ENCODE data around the gene GAS7. TPM values are rescaled to one million over a fixed set of nuclear protein-coding genes. Genes with fewer than 3 reads are reported as not detected.

Gene GAS7
- total RNA-seq, 1 experiment from 2014 or later: 0.23 TPM

DNA sequence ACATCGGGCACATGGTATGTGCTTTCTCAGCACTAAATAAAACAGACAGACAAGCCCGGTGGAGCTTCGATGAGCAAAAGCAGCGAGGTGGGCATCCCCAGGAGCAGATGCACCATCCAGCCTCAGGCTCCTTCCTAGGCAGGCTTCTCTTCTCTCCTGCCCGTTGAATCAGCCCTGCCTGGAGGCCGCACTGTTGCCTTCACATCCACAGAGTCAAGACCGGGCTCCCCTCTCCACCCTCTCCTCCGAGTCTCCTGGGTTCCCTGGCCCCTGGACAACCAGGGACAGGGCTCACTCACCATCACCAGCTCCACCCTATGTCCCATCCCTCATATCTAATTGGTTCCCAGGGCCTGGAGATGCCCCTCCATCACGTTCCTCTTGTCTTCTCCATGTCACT lies 213.6 kb downstream of the GAS7 start:
- no peak for DNase-seq (ENCODE audit: low read depth)

DNA sequence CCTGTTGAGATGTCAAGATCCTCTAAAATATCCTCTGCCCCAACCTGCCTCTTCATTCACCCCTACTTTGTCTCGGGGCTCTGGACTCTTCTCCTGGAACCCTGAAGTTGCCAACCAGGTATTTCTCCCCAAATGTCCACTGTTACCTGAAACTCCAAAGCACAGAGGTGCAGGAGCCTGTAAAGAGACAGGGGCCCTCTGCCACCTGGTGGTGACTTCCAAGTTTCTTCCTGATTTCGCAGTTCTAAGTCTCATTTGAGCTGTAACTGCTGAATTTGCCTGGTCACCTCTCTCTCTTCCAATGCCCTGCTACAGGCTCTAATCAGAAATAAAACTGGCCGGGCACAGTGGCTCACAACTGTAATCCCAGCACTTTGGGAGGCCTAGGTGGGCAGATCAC lies 216.2 kb downstream of the GAS7 start:
- no peak for DNase-seq (ENCODE audit: low read depth)

DNA sequence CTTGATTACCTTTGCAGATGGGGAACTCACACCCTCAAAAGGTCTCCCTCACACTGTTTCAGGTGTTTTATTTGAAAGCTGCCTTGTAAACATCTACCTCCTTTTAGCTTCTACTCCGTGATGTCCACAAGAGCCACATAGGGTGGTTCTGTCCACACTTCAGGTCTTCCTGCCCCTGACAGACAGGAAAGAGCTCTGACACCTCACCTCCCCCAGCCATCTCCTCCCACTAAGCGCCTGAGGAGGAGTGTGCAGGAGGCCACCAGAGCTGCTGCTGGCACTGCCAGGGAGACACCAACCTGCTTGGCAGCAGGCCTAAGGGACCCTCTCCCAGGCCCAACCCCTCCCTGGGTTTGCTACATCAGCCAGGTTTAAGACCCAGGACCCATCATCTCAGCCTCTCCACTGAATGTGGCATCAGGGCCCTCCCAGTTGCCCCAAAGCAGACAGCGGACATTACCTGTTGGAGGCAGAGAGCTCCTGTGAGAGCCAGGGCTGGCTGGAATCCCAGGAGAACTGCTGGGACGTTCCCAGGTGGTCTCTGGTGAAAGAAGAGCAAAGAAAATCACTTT lies 217.0 kb downstream of the GAS7 start:
- DNase-seq (ENCODE audit: low read depth): no peak

DNA sequence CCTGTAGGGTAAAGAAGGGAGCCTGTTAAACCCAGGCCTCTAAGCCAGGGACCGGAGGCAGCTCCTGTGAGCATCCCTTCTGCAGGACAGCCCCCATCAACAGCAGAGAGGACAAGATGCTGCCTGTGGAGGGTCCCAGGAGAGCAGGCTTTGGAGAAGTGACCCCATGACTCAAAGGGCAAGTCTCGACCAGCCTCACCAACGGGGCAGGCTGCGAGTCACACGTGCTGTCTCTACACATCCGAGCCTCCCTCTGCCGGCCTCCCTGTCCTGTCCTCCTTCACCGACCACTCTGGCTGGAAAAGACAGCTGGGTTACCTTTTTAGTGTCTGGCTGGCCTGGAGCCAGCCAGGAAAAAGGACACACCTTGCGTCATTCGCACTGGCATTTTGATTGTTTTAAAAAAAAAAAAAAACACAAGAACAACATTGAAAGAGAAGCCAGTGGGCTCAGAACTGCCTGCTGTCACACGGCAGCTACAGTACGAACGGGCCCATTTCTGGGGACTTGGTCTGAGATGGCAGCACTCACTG lies 218.9 kb downstream of the GAS7 start:
- no peak for DNase-seq (ENCODE audit: low read depth)

DNA sequence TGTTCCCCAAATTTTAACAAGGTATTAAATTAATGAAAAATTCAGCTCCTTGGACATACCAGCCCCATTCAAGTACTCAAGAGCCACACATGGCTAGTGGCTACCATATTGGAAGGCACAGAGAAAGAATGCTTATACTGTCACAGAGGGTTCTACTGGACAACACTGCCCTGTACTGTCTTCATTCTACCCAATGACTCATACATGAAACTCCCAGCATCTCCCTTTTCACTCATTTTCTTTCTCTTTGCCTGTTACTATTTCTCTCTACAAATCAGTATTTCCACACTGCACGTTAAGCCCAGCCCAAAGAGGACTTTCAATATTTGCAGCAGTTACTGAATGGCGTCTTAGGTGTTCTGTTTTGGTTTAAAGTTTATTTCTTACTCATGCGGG lies 221.2 kb downstream of the GAS7 start:
- DNase-seq (ENCODE audit: low read depth): no peak

DNA sequence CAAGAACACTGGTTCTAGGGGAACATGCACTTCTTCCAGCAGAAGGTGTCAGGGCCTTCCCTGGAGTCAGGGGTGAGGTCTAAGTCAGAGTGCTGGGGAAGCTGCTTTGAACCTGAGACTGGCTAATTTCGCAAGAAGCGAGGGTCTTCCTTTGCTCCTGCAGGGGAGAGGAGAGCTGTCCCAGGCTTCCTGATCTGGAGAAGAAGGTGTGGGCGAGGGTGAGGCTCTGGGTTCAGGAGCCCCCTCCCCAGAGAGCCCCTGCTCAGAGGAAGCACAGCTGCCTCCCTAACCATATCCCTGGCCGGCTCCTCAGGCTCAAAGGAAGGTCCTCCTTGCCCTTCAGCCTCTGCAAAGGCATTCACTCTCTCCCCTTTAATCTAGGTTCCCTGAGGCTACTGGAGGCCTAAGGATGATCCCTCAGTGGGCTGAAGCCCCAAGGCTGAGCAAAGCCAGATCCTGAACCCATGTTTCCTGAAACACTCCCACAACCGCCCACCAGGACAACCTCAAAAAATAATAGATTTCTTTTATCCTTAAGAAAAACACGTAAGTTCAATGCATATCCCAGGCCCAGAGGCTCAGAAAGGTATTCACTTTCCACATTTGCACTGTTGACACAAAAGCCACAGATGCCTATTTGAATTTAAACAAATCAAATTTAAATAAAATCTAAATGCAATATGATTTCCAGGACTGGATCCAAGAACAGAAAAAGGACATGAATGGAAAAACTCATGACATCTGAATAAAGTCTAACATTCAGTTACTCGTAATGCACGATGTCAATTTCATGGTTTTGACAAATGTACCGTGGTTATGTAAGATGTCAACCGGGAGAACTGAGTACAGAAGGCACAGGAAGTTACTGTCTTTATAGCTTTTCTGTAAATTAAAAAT lies 221.9 kb downstream of the GAS7 start:
- no peak for DNase-seq (ENCODE audit: low read depth)

DNA sequence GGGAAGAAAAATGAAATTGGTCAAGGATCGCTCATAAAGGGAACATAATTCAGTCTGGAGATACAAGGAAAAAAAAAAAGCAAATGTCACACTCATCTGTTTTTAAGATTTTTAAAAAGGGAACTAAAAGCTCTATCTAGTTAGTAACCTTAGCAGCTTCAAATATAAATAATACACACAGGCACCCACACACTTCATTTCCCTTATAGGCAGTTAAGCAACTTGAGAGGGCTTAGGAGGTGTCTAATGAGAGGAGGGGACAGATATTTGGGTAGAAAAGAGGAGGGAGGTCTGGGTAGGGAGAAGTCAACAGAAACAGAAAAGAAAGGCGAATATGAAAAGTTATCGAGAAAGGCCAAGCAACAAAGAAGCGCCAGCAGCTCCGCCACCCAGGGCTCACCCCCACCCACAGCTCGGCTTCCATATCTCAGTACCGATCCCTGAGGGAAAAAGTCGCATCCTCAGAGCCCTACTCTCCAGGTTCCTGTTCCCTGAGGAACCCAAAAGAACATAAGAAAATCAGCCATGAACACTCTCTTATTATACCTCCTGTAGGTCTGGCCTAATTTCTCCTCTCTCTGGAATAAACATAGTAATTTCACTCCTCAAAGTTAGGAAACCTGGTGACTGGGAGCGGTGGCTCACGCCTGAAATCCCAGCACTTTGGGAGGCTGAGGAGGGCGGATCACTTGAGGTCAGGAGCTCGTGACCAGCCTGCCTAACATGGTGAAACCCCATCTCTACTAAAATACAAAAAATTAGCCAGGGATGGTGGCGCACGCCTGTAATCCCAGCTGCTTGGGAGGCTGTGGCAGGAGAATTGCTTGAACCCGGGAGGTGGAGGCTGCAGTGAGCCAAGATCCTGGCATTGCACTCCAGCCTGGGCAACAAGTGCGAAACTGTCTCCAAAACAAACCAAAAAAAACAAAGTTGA lies 223.7 kb downstream of the GAS7 start:
- DNase-seq (ENCODE audit: low read depth): no peak

DNA sequence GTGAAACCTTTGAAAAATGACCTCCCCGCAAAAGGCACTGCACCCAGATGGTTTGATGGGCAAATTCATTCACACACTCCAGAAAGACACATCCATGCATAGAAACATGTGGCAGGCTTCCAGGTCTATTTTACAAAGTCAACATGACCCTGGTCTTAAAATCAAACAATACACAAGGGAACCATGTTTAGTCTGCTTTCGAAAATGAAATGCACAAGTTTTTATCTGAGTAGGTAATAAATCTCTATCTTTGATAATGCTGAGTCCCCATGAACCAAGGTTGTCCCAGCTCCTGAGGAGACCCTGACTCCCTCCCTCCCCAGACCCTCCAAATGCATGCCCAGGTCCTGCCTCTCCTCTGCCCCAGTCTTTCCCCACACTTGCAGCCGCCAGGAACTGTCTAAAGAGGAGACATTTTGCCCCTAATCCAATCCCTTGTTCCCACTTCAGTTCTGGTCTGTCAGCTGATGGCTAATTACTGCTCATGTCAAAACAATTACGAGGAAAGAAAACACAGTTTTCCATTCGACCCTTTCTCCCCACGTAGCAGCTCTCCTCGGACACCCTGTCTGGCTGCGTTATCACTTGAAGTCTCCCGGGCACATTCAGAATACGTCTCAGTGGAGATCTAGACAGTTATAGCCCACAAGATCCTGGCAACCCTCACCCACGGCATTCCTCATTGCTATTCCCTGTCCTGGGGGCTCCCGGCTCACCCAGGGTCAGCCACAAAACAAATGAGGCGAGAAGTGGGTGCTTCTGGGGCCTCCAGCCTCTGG lies 224.5 kb downstream of the GAS7 start:
- no peak for DNase-seq (ENCODE audit: low read depth)

DNA sequence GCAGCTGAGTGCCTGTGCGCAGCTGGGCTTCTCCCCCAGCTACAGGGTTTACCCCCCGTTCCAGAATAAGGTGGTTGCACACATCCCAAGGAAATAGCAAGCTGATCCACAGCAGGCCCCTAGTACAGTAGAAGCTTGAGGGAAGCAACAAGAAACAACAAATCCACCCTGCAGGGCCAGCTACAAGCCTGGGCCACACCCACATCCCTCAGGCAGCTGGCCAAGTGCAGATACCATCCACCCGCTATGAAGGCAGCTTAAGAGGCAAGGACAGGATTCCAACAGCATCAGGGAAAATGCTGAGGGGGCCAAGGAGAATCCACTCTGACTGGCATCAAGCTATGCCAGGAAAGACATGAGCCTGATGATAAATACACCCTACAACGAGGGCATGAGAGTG lies 226.4 kb downstream of the GAS7 start:
- DNase-seq (ENCODE audit: low read depth): no peak

DNA sequence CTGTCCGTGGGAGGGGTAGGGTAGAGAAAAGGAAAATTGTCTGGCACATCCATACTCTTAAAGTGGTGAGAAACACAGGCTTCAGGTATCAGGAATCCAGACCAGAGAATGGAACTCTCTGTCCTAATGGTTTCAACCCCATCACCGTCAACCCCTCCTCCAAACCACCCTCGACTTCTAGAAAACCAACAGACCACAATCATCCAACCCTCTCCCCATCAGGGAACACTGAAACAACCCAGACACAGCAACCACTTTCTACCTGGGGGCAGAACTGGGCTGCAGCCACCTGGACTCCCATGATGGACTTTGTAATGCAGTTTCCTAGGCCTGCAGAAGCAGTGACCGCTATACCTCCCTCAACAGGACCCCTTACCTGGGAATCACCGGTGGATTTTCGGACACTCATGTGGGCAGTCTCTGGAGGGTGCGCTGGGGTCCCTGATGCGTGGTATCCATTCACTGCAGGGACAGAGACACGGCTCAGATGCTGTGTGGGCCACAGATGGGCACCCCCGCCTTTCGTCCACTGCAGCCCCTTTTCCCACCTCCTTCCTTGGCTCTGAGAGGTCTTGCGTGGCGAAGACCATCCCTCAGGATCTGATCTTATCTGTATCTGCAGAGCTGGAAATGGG lies 229.0 kb downstream of the GAS7 start:
- no peak for DNase-seq (ENCODE audit: low read depth)

DNA sequence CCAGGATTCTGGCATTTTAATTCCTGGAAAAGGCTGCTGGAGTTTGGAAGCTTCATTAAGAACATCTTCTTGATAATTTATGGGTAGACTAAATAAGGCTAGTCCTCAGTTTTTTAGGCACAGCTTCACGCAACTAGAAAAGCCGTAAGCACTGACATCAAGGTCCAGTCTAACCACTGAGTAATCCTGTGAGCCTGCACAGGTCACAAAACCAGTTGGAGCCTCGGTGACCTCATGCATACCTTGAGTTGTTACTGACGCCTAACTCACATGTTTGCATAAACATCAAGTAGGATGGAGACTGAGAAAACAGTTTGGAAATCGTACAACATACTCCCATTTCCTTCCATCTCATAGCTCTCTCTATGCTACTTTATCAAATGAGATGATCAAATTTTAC lies 229.5 kb downstream of the GAS7 start:
- no peak for DNase-seq (ENCODE audit: low read depth)

DNA sequence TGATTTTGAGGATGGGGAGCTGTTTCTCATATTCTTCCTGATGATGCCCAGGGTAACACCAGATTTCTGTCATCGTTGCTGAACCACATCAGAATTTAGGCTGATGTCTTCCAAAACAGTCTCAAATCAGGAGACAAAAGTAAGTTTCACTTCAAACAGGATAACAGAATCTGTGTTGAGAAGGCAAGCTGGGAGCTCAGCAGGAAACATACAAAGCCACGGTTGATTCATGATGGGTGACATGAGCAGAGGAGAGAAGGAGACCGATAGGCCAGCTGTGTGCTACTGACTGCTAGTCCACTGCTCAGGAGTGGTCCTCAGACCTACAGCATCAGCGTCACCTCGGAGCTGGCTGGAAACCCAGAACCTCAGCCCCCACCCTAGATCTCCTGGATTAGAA lies 230.4 kb downstream of the GAS7 start:
- no peak for DNase-seq (ENCODE audit: low read depth)

DNA sequence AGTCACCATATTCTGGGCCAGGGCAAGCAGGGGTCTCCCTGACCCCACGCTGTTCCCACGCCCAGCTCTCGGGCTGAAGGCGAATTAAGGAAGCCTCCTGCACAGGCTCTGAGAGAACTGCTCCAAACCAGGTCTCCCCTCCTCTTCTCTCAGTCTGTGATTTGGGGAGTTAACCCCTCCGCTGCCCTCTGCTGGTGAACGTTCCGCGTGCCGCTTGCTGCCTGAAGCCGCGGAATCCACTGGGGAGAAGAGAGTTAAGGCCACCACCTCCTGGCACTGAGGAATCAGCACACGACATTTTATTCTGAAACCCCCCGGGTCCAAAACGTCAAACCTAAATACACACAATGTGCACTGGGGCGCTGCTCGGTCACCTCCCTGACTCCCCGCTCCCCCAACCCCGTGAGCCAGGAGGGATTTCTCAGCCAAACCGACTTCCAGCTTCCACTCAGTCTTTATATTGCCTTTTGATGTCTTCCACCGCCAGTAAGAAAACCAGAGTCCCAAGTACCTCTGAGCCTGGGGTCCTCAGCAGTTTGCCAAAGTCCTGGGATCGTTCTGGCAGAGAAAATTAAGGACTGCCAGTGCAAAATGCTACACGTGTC lies 238.9 kb downstream of the GAS7 start:
- DNase-seq (ENCODE audit: low read depth): no peak

DNA sequence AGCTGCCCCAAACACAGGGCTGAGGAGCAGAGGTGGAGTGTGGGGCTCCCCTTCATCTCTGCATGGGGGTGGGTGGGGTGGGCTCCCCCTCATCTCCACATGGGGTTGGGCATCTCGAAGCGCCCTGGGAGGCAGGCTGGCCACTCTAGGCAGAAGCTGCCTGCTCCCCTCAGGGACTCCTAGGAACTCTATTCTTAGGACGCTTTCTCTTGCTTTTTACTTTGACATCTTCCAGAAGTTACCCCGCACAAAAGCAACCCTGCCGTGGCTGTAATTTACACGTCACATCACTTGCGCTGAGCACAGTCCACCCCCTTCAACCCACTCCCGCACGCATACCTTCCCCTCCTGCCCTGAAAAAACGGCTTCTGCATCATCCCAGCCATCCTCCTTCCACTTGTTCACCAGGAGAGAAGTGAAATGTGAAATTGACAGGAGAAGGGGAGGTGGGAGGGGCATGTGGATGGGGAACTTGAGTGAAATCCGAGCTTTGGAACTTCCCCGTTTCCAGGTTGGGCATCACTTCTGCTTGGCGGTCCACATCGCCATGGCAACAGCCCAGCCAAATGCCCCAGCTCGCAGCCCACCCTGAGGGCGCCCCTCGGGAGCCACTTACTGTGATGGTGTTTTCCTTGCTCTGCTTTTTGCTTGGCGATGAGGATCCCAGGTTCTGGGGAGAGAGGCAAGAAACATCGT lies 239.7 kb downstream of the GAS7 start:
- DNase-seq (ENCODE audit: low read depth): no peak

DNA sequence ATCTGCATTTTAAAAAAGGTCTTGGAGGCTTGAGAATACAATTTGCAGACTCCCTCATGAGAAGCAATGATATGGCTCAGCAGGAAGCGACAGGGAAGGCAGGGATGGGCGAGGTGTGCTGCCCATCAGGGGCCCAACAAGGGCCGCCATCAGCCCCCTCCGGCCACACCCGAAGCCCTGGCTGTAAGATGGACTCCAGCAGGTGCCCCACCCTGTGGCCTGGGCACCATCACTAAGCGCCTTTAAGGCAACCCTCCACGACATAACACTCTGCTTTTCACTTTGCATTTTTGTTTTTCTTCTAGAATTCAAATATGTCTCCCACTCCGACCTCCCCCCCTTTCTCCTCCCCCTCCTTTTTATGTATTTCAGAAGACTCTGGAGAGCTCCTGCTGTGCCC lies 241.2 kb downstream of the GAS7 start:
- no peak for DNase-seq (ENCODE audit: low read depth)

DNA sequence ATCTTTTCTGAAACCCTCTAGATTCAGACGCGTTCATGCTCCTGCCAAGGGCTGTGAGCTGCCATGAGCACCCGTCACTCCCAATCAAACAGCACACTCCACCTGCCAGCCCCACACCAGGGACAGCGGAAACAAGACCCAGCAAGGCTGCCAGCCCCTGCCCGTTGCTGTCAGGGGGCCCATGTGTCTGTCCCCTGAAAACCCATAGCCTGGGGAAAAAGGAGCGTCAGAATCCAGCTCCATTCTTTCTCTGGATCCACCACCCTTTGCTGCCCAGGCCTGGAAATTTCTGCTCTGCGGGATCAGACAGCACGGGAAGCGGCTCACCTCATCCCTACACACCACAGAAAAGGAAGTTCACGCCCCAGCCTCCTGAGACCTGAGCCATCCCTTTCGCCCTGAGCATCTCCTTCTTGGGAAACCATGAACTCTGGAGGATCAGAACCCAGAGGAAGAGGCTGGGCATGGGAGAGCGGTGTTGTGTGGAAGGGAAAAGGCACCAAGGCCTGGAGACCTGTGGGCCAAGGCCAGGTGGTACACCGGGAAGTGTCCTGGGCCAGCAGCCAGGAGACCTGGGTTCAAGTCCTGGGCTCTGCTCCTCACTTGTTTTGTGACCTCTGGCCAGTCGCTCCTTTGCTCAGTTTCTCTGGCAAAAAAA lies 241.8 kb downstream of the GAS7 start:
- DNase-seq (ENCODE audit: low read depth): no peak

DNA sequence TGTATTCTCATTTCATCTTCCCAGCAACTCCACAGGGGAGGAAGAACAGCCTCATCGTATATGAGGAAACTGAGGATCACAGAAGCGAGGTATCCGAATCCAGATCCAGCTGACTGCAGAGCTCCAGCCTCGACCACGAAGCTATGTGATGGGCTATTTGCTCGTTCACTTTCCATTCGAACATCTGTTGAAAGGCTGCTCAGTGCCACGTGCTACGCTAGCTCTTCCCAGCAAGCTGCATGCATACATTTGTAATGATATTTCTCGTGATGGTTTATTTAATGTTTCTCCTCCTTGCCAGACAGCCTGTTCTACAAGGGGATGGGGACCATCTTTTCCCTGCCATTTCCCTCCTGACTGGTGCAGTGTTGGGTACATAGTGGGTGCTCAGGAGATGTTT lies 244.9 kb downstream of the GAS7 start:
- DNase-seq (ENCODE audit: low read depth): no peak

DNA sequence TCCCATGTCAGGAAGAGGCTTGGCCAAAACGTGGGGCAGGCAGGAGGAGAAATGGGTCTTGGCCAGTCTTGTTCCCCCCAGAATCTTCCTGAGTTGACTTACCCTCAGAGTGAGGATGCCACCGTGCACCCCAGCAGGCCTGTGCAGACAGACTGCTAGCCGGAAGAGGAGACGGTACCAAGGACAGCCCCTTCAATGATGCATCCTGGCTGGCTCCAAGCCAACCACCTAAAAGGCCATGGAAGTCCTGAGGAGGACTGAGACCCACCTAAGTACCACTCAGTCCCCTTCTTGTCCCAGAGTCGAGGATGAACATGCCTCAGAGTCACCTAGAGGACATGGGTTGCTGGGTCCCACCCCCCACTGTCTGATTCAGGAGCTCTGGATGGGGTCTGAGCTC lies 246.6 kb downstream of the GAS7 start:
- no peak for DNase-seq (ENCODE audit: low read depth)

DNA sequence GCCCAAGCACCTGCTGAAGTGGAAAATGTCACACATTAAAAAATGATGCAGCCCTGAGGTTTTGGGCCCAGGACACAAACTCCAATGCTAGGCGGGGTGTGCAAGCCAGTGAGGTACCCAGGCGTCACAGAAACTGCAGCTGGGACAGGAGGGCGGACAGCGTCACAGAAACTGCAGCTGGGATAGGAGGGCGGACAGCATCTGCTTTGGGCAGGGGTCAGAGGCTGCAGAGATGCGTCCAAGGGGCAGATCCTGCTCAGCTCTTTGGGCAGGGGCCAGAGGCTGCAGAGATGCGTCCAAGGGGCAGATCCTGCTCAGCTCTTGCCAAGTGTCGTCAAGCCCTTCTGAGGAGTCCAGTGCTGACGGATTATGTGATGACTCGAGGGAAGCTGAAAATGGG lies 249.5 kb downstream of the GAS7 start:
- no peak for DNase-seq (ENCODE audit: low read depth)

All from LHCN-M2 (cell line).